GM12872 (cell line): Measurements from ENCODE around the gene CCDC69.

Experiments used
- TF ChIP-seq, protein P1 (sequence below): IDR thresholded peaks from 3 replicates; pipeline ENCODE4 v1.5.1; 2011; ENCODE audit warnings: low read depth, mild to moderate bottlenecking, low read length, moderate library complexity; ENCODE audit not compliant: insufficient read depth

Gene CCDC69

GRCh38 chr5:151225071-151225470 is 1.2 kb upstream of the CCDC69 start:
- TF ChIP-seq, protein P1, sequence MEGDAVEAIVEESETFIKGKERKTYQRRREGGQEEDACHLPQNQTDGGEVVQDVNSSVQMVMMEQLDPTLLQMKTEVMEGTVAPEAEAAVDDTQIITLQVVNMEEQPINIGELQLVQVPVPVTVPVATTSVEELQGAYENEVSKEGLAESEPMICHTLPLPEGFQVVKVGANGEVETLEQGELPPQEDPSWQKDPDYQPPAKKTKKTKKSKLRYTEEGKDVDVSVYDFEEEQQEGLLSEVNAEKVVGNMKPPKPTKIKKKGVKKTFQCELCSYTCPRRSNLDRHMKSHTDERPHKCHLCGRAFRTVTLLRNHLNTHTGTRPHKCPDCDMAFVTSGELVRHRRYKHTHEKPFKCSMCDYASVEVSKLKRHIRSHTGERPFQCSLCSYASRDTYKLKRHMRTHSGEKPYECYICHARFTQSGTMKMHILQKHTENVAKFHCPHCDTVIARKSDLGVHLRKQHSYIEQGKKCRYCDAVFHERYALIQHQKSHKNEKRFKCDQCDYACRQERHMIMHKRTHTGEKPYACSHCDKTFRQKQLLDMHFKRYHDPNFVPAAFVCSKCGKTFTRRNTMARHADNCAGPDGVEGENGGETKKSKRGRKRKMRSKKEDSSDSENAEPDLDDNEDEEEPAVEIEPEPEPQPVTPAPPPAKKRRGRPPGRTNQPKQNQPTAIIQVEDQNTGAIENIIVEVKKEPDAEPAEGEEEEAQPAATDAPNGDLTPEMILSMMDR: no peak

GRCh38 chr5:151224372-151224771 is 480 bp upstream of the CCDC69 start:
- TF ChIP-seq, protein P1: no peak

- TF ChIP-seq, protein P1: 0 out of 3 replicates have a peak, but pooled peaks have one; percentile 18
These were observed 974 bp downstream of the CCDC69 start for GRCh38 chr5:151222790-151223446.

GRCh38 chr5:151222054-151222789 is 1.7 kb downstream of the CCDC69 start:
- TF ChIP-seq, protein P1: no peak

GRCh38 chr5:151221574-151221973 is 2.3 kb downstream of the CCDC69 start:
- TF ChIP-seq, protein P1: no peak

DNA sequence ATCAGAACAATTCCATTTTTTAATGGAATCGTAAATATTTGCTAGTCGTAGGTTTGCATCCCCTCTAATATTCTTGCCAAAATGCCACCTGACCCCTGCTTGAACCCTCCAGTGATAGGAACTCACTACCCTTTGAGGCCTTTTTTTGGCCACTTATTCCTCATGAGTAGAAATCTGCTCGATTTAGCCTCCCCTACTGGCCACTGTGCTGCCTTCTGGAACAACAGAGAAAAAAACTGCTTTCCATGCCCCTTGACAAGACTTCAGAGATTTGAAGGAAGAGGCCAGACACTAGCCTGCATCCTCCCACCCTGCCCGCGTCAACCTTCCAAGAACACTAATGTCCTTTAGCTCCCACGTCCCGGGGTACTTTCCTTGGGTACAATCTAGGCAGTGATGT is 4.1 kb downstream of the CCDC69 start:
- TF ChIP-seq, protein P1: peak; percentile 37; the same call in 2 of the 3 replicates

GRCh38 chr5:151219138-151219537 is 4.8 kb downstream of the CCDC69 start:
- TF ChIP-seq, protein P1: no peak
